Measurements from ENCODE around the gene ASCC3. TPM values are rescaled to one million over a fixed set of nuclear protein-coding genes. Genes with fewer than 3 reads are reported as not detected.

ASCC3 gene
- total and polyA plus RNA-seq, 4 donors: 12.8 to 32.7 (median 16.4) TPM

- WGBS: 66% methylated on average over 3 of the region's 3 CpGs
- peaks cover 2 to 26% (median 19%) of the 10 kb centered on the region in 4 donors for H3K4me1 ChIP-seq (ENCODE audit: control insufficient read depth in 4 of 4, insufficient read depth in 4 of 4, low read length in 3 of 4)
- H3K9me3 ChIP-seq (ENCODE audit: control insufficient read depth in 4 of 4, low read length in 3 of 4): no peaks in the 10 kb centered on the region
- no peak overlapping the region for H3K4me3 ChIP-seq (ENCODE audit: low read depth in 1 of 3, low read length in 3 of 3)
- TF ChIP-seq RXRA (IDR thresholded peaks at IDR 0.05) (peak in 1 of 2 donors; percentile 65), RAD21 (IDR thresholded peaks at IDR 0.05) (peak; percentile 88 to 91), TAF1 (conservative IDR thresholded peaks at IDR 0.05) (no peak), MAX (IDR thresholded peaks at IDR 0.05) (no peak), CTCF (IDR thresholded peaks at IDR 0.05; ENCODE audit: low read depth, low read length, missing input control) (peak; percentile 73)
- H3K36me3 ChIP-seq (ENCODE audit: control insufficient read depth in 4 of 4, insufficient read depth in 3 of 4, low read depth in 1 of 4, low read length in 3 of 4): no peaks in the 10 kb centered on the region
- H3K9ac ChIP-seq (ENCODE audit: low read depth in 1 of 2, low read length in 2 of 2): no peak overlapping the region
- H3K27me3 ChIP-seq (ENCODE audit: control insufficient read depth in 4 of 4, insufficient read depth in 4 of 4, low read length in 3 of 4): no peaks in the 10 kb centered on the region
- no peak overlapping the region for H3K27ac ChIP-seq (ENCODE audit: low read depth in 1 of 2, low read length in 2 of 2)
- DNase-seq (ENCODE audit: low spot score): no peak
Observed at GRCh38 chr6:100479179-100480035, 401.7 kb downstream of the ASCC3 start.

DNA sequence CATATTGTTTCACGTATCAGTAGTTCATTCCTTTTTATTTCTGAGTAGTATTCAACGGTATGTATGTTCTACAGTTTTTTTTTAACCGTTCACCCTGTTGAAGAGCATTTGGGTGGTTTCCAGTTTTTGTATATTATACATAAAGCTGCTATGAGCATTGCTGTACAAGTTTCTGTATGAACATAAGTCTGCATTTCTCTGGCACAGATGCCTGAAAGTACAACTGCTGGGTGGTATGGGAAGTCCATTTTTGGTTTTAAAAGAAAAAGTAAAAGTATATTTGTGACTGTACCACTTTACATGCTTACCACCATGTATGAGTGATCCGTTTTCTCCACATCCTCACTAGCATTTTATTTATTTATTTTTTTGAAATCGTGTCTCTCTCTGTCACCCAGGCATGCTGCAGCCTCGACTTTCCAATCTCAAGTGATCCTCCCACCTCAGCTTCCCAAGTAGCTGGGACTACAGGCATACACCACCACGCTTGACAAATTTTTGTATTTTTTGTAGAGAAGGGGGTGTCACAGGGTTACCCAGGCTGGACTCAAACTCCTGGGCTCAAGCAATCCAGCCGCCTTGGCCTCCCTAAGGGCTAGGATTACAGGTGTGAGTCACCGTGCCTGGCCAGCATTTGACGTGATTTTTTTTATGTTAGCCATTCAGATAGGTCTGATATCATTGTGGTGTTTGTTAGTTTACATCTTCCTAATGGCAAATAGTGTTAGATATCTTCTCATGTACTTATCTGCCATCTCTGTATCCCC, 405.4 kb downstream of the ASCC3 start:
- no peak overlapping the region for H3K9ac ChIP-seq (ENCODE audit: low read depth in 1 of 2, low read length in 2 of 2)
- no peaks in the 10 kb centered on the region for H3K9me3 ChIP-seq (ENCODE audit: control insufficient read depth in 4 of 4, low read length in 3 of 4)
- H3K27ac ChIP-seq (ENCODE audit: low read depth in 1 of 2, low read length in 2 of 2): no peak overlapping the region
- H3K27me3 ChIP-seq (ENCODE audit: control insufficient read depth in 4 of 4, insufficient read depth in 4 of 4, low read length in 3 of 4): peaks cover 0 to 2% (median 0%) of the 10 kb centered on the region in 4 donors
- 81% methylated on average over 10 of the region's 10 CpGs for WGBS
- H3K4me1 ChIP-seq (ENCODE audit: control insufficient read depth in 4 of 4, insufficient read depth in 4 of 4, low read length in 3 of 4): peaks cover 0 to 5% (median 0%) of the 10 kb centered on the region in 4 donors
- DNase-seq (ENCODE audit: low spot score): no peak
- no peaks in the 10 kb centered on the region for H3K36me3 ChIP-seq (ENCODE audit: control insufficient read depth in 4 of 4, insufficient read depth in 3 of 4, low read depth in 1 of 4, low read length in 3 of 4)
- TF ChIP-seq EGR1 (IDR thresholded peaks at IDR 0.05; ENCODE audit: low read depth in 2 of 2) (no peak), MAX (IDR thresholded peaks at IDR 0.05) (no peak), CTCF (IDR thresholded peaks at IDR 0.05; ENCODE audit: low read depth, low read length, missing input control) (no peak), SP1 (IDR thresholded peaks at IDR 0.05) (no peak), HNF4G (IDR thresholded peaks at IDR 0.05) (no peak)
- no peak overlapping the region for H3K4me3 ChIP-seq (ENCODE audit: low read depth in 1 of 3, low read length in 3 of 3)

DNA sequence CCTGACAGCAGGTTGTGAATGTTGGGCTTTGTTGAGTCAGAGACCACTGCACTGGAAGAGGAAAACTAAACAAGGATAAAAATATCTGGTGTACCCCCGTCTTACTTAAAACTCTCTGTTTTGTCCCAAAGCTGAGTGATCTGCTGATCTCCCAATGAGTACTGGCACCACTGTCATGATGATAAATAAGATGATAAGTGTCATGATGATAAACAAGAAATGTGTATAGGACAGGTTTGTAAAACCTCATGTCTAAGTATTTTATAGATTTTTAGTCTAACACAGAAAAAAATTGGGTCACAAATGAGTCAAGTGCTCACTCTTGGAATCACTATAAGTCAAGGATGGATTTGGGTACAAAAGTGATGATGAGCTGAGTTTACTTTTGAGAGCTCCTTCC, 407.9 kb downstream of the ASCC3 start:
- no peak overlapping the region for H3K4me3 ChIP-seq (ENCODE audit: low read depth in 1 of 3, low read length in 3 of 3)
- peaks cover 0 to 10% (median 7%) of the 10 kb centered on the region in 4 donors for H3K27me3 ChIP-seq (ENCODE audit: control insufficient read depth in 4 of 4, insufficient read depth in 4 of 4, low read length in 3 of 4)
- DNase-seq (ENCODE audit: low spot score): no peak
- WGBS: 68% methylated on average over 1 of the region's 1 CpG
- no peak overlapping the region for H3K27ac ChIP-seq (ENCODE audit: low read depth in 1 of 2, low read length in 2 of 2)
- no peaks in the 10 kb centered on the region for H3K4me1 ChIP-seq (ENCODE audit: control insufficient read depth in 4 of 4, insufficient read depth in 4 of 4, low read length in 3 of 4)
- H3K36me3 ChIP-seq (ENCODE audit: control insufficient read depth in 4 of 4, insufficient read depth in 3 of 4, low read depth in 1 of 4, low read length in 3 of 4): no peaks in the 10 kb centered on the region
- TF ChIP-seq JUND (IDR thresholded peaks at IDR 0.05) (no peak), FOXA1 (IDR thresholded peaks at IDR 0.05) (no peak), MAX (IDR thresholded peaks at IDR 0.05) (no peak), RAD21 (IDR thresholded peaks at IDR 0.05) (no peak), SP1 (IDR thresholded peaks at IDR 0.05) (no peak)
- H3K9me3 ChIP-seq (ENCODE audit: control insufficient read depth in 4 of 4, low read length in 3 of 4): peaks cover 0 to 6% (median 2%) of the 10 kb centered on the region in 4 donors
- no peak overlapping the region for H3K9ac ChIP-seq (ENCODE audit: low read depth in 1 of 2, low read length in 2 of 2)

Data from liver (tissue), 9 donors.